Measurements from ENCODE around the gene CNOT4.
"Not testable (repeated sequence)": the region's sequence is repeated elsewhere in the genome, so short reads cannot be mapped to it uniquely, and the experiment has no call there.

Gene CNOT4

GRCh38 chr7:135514856-135515255 lies 5.0 kb upstream of the CNOT4 start:
- DNase-seq (ENCODE audit: low read depth in 1 of 2, low spot score in 1 of 2): no peak

GRCh38 chr7:135512135-135512887 lies 2.4 kb upstream of the CNOT4 start:
- DNase-seq (ENCODE audit: low read depth in 1 of 2, low spot score in 1 of 2): no peak

GRCh38 chr7:135510592-135511183 lies 786 bp upstream of the CNOT4 start:
- DNase-seq (ENCODE audit: low read depth in 1 of 2, low spot score in 1 of 2): no peak

GRCh38 chr7:135509589-135509838 lies 388 bp downstream of the CNOT4 start:
- DNase-seq (ENCODE audit: low read depth in 1 of 2, low spot score in 1 of 2): peak in 1 of 2 donors; percentile 2

- no peak for DNase-seq (ENCODE audit: low read depth in 1 of 2, low spot score in 1 of 2)
These were observed 866 bp downstream of the CNOT4 start for GRCh38 chr7:135508883-135509588.

GRCh38 chr7:135501402-135501801 lies 8.5 kb downstream of the CNOT4 start:
- DNase-seq (ENCODE audit: low read depth in 1 of 2, low spot score in 1 of 2): no peak

- DNase-seq (ENCODE audit: low read depth in 1 of 2, low spot score in 1 of 2): no peak
These were observed 10.1 kb downstream of the CNOT4 start for GRCh38 chr7:135499818-135500217.

GRCh38 chr7:135497161-135497560 lies 12.7 kb downstream of the CNOT4 start:
- DNase-seq (ENCODE audit: low read depth in 1 of 2, low spot score in 1 of 2): not testable (repeated sequence)

- DNase-seq (ENCODE audit: low read depth in 1 of 2, low spot score in 1 of 2): no peak
These were observed 16.5 kb downstream of the CNOT4 start for GRCh38 chr7:135493362-135493761.

- DNase-seq (ENCODE audit: low read depth in 1 of 2, low spot score in 1 of 2): no peak
These were observed 17.8 kb downstream of the CNOT4 start for GRCh38 chr7:135492151-135492550.

GRCh38 chr7:135490783-135491182 lies 19.1 kb downstream of the CNOT4 start:
- DNase-seq (ENCODE audit: low read depth in 1 of 2, low spot score in 1 of 2): no peak

- no peak for DNase-seq (ENCODE audit: low read depth in 1 of 2, low spot score in 1 of 2)
These were observed 20.1 kb downstream of the CNOT4 start for GRCh38 chr7:135489791-135490190.

- no peak for DNase-seq (ENCODE audit: low read depth in 1 of 2, low spot score in 1 of 2)
These were observed 23.5 kb downstream of the CNOT4 start for GRCh38 chr7:135486261-135486920.

- no peak for DNase-seq (ENCODE audit: low read depth in 1 of 2, low spot score in 1 of 2)
These were observed 28.3 kb downstream of the CNOT4 start for GRCh38 chr7:135481598-135481979.

GRCh38 chr7:135480966-135481597 lies 28.8 kb downstream of the CNOT4 start:
- no peak for DNase-seq (ENCODE audit: low read depth in 1 of 2, low spot score in 1 of 2)

GRCh38 chr7:135475521-135475920 lies 34.4 kb downstream of the CNOT4 start:
- no peak for DNase-seq (ENCODE audit: low read depth in 1 of 2, low spot score in 1 of 2)

GRCh38 chr7:135469705-135470104 lies 40.2 kb downstream of the CNOT4 start:
- not testable (repeated sequence) for DNase-seq (ENCODE audit: low read depth in 1 of 2, low spot score in 1 of 2)

GRCh38 chr7:135467207-135467711 lies 42.6 kb downstream of the CNOT4 start:
- DNase-seq (ENCODE audit: low read depth in 1 of 2, low spot score in 1 of 2): no peak

GRCh38 chr7:135466442-135467206 lies 43.3 kb downstream of the CNOT4 start:
- no peak for DNase-seq (ENCODE audit: low read depth in 1 of 2, low spot score in 1 of 2)

- DNase-seq (ENCODE audit: low read depth in 1 of 2, low spot score in 1 of 2): no peak
These were observed 46.0 kb downstream of the CNOT4 start for GRCh38 chr7:135463908-135464307.

Measured in activated T-helper 1 cell treated with anti-CD3 and anti-CD28 coated beads, Interleukin-2, amount 50 U/mL, for 16 hours (primary cell).